Endothelial cell (in vitro differentiated cells): ENCODE results near the gene SRGAP3. TPM values are rescaled to one million over a fixed set of nuclear protein-coding genes. Genes with fewer than 3 reads are reported as not detected.

Experiments used
- DNase-seq: peaks from one replicate; pipeline ENCODE4 v3.0.0; 2021; ENCODE audit warnings: low spot score
- H3K27ac Mint-ChIP-seq: one replicate; pipeline ENCODE4 v1.8.0; 2021; ENCODE audit warnings: mixed read lengths, inconsistent platforms; ENCODE audit not compliant: unreplicated experiment
- H3K27me3 Mint-ChIP-seq: one replicate; pipeline ENCODE4 v1.8.0; 2021; ENCODE audit warnings: mild to moderate bottlenecking, moderate library complexity, mixed read lengths, inconsistent platforms; ENCODE audit not compliant: unreplicated experiment
- H3K36me3 Mint-ChIP-seq: one replicate; pipeline ENCODE4 v1.8.0; 2021; ENCODE audit warnings: mild to moderate bottlenecking, low read depth, mixed read lengths, inconsistent platforms; ENCODE audit not compliant: unreplicated experiment
- H3K4me1 Mint-ChIP-seq: one replicate; pipeline ENCODE4 v1.8.0; 2021; ENCODE audit warnings: mild to moderate bottlenecking, mixed read lengths, inconsistent platforms; ENCODE audit not compliant: unreplicated experiment
- H3K4me3 Mint-ChIP-seq: one replicate; pipeline ENCODE4 v1.8.0; 2021; ENCODE audit warnings: mild to moderate bottlenecking, mixed read lengths, inconsistent platforms; ENCODE audit not compliant: unreplicated experiment
- H3K9me3 Mint-ChIP-seq: one replicate; pipeline ENCODE4 v1.8.0; 2021; ENCODE audit warnings: mixed read lengths, inconsistent platforms; ENCODE audit not compliant: unreplicated experiment
- total RNA-seq: library from RNA; stranded (reverse); fragmentation: NEBNext Ultra II Directional; extraction: Animal tissue kit (Norgen Biotek cat#: 25700); gene quantifications from one replicate; pipeline ENCODE4 v1.2.1, GENCODE V29; 2021; ENCODE audit not compliant: unreplicated experiment
- TF ChIP-seq, protein P1 (sequence below): fragments of 200-600 bp; sonication (generic); IDR thresholded peaks from one replicate; pipeline ENCODE4 v1.5.0; 2021; ENCODE audit warnings: antibody characterized with exemption; ENCODE audit not compliant: unreplicated experiment

SRGAP3 gene
- total RNA-seq, 1 donor from 2014 or later = 12.0 TPM

GRCh38 chr3:8970971-8971589 lies 278.4 kb downstream of the SRGAP3 start:
- Mint-ChIP-seq H3K9me3 (no peaks in the 10 kb centered on the region), H3K36me3 (no peaks in the 10 kb centered on the region), H3K27ac (no peak overlapping the region), H3K27me3 (no peaks in the 10 kb centered on the region), H3K4me1 (no peaks in the 10 kb centered on the region), H3K4me3 (no peak overlapping the region)
- TF ChIP-seq, protein P1, sequence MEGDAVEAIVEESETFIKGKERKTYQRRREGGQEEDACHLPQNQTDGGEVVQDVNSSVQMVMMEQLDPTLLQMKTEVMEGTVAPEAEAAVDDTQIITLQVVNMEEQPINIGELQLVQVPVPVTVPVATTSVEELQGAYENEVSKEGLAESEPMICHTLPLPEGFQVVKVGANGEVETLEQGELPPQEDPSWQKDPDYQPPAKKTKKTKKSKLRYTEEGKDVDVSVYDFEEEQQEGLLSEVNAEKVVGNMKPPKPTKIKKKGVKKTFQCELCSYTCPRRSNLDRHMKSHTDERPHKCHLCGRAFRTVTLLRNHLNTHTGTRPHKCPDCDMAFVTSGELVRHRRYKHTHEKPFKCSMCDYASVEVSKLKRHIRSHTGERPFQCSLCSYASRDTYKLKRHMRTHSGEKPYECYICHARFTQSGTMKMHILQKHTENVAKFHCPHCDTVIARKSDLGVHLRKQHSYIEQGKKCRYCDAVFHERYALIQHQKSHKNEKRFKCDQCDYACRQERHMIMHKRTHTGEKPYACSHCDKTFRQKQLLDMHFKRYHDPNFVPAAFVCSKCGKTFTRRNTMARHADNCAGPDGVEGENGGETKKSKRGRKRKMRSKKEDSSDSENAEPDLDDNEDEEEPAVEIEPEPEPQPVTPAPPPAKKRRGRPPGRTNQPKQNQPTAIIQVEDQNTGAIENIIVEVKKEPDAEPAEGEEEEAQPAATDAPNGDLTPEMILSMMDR = peak; percentile 97
- peak; percentile 68 for DNase-seq

- peaks cover 18% of the 10 kb centered on the region for H3K4me1 Mint-ChIP-seq
- no peak overlapping the region for H3K27ac Mint-ChIP-seq
- peaks cover 4% of the 10 kb centered on the region for H3K27me3 Mint-ChIP-seq
- no peak for DNase-seq
- no peaks in the 10 kb centered on the region for H3K36me3 Mint-ChIP-seq
- H3K9me3 Mint-ChIP-seq = no peaks in the 10 kb centered on the region
- no peak overlapping the region for H3K4me3 Mint-ChIP-seq
- TF ChIP-seq, protein P1 = no peak
These were observed 280.2 kb downstream of the SRGAP3 start for GRCh38 chr3:8969241-8969640.

DNA sequence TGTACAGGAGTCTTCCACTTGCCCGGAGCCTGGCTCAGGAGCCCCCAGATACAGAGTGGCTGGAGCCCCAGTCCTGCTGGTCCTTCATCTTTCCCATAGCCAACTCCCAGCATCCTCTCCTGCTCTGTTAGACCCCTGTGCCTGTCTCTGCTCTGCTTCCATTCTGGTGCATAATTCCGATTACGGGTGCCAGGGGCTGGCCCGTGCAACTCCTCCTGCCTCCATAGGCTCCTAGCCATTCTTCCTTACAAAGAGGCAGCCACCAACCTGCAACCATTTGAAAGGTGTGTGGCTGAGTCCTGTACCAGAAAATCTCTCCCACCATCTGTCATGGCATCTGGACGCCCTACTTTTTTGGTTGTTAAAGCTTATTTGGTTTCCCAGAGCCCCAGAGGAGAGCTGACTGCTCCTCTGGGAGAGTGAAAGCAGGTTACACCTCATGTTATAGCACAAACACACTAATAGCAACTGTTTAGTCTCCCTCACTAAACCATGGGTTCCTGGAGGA lies 281.0 kb downstream of the SRGAP3 start:
- TF ChIP-seq, protein P1 = no peak
- Mint-ChIP-seq H3K27ac (no peak overlapping the region), H3K9me3 (no peaks in the 10 kb centered on the region)

DNA sequence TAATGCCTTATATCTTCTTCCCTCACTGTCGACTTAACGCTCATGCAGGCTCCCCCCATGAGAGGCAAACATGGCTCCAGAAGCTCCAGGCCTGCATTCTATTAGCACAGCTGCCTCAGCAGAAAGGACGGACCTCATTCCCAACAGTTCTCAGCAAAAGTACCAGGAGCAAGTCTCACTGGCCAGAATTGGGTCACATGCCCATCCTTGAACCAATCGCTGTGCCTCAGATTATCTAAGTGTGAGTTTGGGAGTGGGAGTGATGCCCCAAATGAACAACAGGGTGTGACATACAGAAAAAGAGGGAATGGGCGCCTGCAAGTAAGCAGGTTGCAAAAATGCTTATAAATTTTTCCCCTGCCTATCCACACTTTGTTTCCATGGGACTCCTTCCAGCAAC lies 281.9 kb downstream of the SRGAP3 start:
- TF ChIP-seq, protein P1 = no peak
- Mint-ChIP-seq H3K27ac (no peak overlapping the region), H3K9me3 (no peaks in the 10 kb centered on the region), H3K4me3 (no peak overlapping the region), H3K4me1 (peaks cover 33% of the 10 kb centered on the region), H3K36me3 (no peaks in the 10 kb centered on the region), H3K27me3 (peaks cover 8% of the 10 kb centered on the region)
- no peak for DNase-seq

More for the DNA sequence above, 281.0 kb downstream of the SRGAP3 start:
- Mint-ChIP-seq H3K4me1 (peaks cover 26% of the 10 kb centered on the region), H3K4me3 (no peak overlapping the region), H3K27me3 (peaks cover 8% of the 10 kb centered on the region), H3K36me3 (no peaks in the 10 kb centered on the region)
- no peak for DNase-seq

GRCh38 chr3:8966820-8967348 lies 282.6 kb downstream of the SRGAP3 start:
- H3K4me1 Mint-ChIP-seq = peaks cover 34% of the 10 kb centered on the region
- TF ChIP-seq, protein P1 = no peak
- no peak overlapping the region for H3K27ac Mint-ChIP-seq
- DNase-seq = no peak
- peaks cover 8% of the 10 kb centered on the region for H3K27me3 Mint-ChIP-seq
- H3K36me3 Mint-ChIP-seq = no peaks in the 10 kb centered on the region
- no peaks in the 10 kb centered on the region for H3K9me3 Mint-ChIP-seq
- H3K4me3 Mint-ChIP-seq = no peak overlapping the region
